ENCODE results near the gene SPATS2L.

SPATS2L gene

GRCh38 chr2:200382874-200383273 is 76.4 kb downstream of the SPATS2L start:
- no peak for TF ChIP-seq TAF1 (IDR thresholded peaks at IDR 0.05; ENCODE audit: low read depth)
- no peak for TF ChIP-seq CEBPB (IDR thresholded peaks at IDR 0.05)
- no peak for TF ChIP-seq YY1 (IDR thresholded peaks at IDR 0.05; ENCODE audit: low read depth)
- no peak for TF ChIP-seq MAX (IDR thresholded peaks at IDR 0.05)
- no peak for TF ChIP-seq RAD21 (IDR thresholded peaks at IDR 0.05; ENCODE audit: low read depth)
- no peak for TF ChIP-seq FOXM1 (IDR thresholded peaks at IDR 0.05; ENCODE audit: borderline replicate concordance, low read depth)
- no peak for TF ChIP-seq EP300 (IDR thresholded peaks at IDR 0.05; ENCODE audit: borderline replicate concordance)

DNA sequence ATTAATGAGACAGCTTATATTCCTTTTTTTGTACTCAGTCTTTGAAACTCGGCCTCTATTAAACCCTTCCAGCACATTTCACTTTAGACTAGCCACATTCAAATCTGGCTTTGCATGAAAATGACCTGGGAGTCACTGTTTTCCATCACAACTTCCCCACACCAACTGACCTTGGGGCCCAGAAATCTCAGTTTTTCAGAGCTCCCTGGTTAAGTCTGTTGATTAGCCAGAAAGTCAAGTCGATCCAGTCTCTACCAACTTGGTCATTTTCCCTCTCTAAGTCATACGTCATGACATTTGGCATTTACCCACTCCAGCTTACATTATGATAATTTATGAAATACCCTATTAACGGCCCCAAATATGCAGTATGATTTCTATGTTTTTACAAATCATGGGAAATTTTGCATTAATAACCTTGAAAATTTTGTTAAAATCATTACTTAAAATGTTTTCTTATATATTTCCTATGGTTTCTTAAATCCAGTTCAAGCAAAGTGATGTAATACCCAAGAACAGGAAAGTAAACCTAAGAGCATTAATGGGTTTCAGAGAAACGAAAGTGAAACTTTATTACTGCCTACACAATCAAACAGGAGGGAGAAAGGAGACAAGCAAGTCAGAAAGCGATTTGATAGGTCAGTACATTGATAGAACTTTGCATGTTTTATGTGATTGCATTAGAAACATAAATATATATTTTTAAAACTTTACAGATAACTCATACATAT is 77.1 kb downstream of the SPATS2L start:
- TF ChIP-seq FOXM1 (IDR thresholded peaks at IDR 0.05; ENCODE audit: borderline replicate concordance, low read depth) (no peak), EP300 (IDR thresholded peaks at IDR 0.05; ENCODE audit: borderline replicate concordance) (no peak), ZBTB7A (IDR thresholded peaks at IDR 0.05; ENCODE audit: low read depth) (no peak)

DNA sequence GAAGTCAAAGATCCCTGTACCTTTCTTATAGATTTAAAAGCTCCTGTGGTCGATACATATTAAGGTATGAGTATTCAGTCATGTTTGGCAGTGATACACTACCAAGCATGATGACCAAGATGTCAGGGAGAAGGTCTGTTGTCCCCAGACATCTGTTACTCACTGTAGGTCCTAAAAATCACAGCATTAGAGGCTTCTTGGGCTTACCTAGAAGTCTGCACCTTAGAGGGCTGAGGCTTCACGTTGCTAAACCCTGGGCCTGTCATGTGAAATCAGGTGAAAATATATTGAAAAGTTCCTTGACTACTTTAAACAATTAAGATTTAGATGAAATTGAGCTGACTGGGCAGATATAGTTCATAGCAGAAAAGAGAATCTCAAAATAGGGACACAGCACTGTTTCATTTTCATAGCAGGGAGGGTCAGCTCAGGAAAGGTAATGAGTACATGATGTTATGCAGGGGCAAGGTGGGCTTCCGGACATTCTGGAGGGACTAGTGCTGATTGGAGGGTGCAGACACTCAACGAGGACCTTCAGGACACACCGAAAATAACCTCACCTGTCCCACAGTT is 78.7 kb downstream of the SPATS2L start:
- TF ChIP-seq ZBTB7A (IDR thresholded peaks at IDR 0.05; ENCODE audit: low read depth) (no peak), CEBPB (IDR thresholded peaks at IDR 0.05) (no peak), REST (IDR thresholded peaks at IDR 0.05; ENCODE audit: low read depth) (no peak), TAF1 (IDR thresholded peaks at IDR 0.05; ENCODE audit: low read depth) (no peak)

DNA sequence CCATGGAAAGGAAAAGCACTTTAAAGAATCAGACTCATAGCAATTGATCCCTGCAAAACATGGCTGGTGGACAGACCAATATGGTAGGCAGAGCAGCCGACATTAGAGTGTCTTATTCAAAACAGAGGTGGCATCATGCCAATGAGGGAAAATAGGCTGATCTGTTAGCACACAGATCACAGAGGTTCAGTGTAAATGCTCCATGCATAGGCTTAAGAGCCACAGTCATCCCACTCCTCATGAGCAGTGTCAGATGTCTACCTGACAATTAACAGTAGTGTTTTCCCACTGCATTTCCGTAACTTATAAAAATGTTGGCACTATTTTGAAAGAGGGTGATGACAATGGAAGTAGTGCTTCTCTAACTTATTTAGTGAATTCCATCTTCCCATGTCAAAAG is 86.7 kb downstream of the SPATS2L start:
- TF ChIP-seq RAD21 (IDR thresholded peaks at IDR 0.05; ENCODE audit: low read depth) = no peak
- TF ChIP-seq TCF12 (IDR thresholded peaks at IDR 0.05; ENCODE audit: low read depth) = no peak
- TF ChIP-seq EGR1 (IDR thresholded peaks at IDR 0.05) = no peak
- TF ChIP-seq TEAD4 (IDR thresholded peaks at IDR 0.05) = no peak
- no peak for TF ChIP-seq NFIC (IDR thresholded peaks at IDR 0.05)
- TF ChIP-seq CEBPB (IDR thresholded peaks at IDR 0.05) = no peak
- no peak for TF ChIP-seq ZBTB7A (IDR thresholded peaks at IDR 0.05; ENCODE audit: low read depth)
- TF ChIP-seq, protein P1, sequence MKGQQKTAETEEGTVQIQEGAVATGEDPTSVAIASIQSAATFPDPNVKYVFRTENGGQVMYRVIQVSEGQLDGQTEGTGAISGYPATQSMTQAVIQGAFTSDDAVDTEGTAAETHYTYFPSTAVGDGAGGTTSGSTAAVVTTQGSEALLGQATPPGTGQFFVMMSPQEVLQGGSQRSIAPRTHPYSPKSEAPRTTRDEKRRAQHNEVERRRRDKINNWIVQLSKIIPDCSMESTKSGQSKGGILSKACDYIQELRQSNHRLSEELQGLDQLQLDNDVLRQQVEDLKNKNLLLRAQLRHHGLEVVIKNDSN (IDR thresholded peaks at IDR 0.05) = no peak
- no peak for TF ChIP-seq FOXM1 (IDR thresholded peaks at IDR 0.05; ENCODE audit: borderline replicate concordance, low read depth)
- no peak for TF ChIP-seq EP300 (IDR thresholded peaks at IDR 0.05; ENCODE audit: borderline replicate concordance)
- TF ChIP-seq REST (IDR thresholded peaks at IDR 0.05; ENCODE audit: low read depth) = no peak
- TF ChIP-seq CREB1 (IDR thresholded peaks at IDR 0.05; ENCODE audit: low read depth) = no peak
- TF ChIP-seq MAX (IDR thresholded peaks at IDR 0.05) = no peak
- TF ChIP-seq TAF1 (IDR thresholded peaks at IDR 0.05; ENCODE audit: low read depth) = no peak
- no peak for TF ChIP-seq YY1 (IDR thresholded peaks at IDR 0.05; ENCODE audit: low read depth)

DNA sequence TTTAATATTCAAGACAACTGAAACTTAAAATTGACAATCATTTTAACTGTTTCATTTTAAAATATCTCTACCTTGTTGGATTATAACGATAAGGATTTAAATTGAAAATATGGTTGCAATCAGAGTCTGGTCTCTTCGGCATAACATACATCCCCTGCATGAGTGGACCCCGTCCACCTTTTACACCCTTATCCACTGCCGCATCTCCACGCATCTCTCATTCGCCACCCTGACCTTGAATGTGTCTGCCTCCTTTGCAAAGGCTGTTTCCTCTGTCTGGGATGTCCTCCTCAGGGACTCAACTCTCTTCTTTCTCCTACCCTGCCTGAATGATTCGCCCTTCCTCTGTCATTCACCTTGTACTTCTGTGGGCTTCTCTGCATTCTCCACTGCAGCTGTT is 87.6 kb downstream of the SPATS2L start:
- TF ChIP-seq REST (IDR thresholded peaks at IDR 0.05; ENCODE audit: low read depth) (no peak), RAD21 (IDR thresholded peaks at IDR 0.05; ENCODE audit: low read depth) (no peak), EGR1 (IDR thresholded peaks at IDR 0.05) (no peak), CREB1 (IDR thresholded peaks at IDR 0.05; ENCODE audit: low read depth) (no peak), FOXM1 (IDR thresholded peaks at IDR 0.05; ENCODE audit: borderline replicate concordance, low read depth) (no peak), YY1 (IDR thresholded peaks at IDR 0.05; ENCODE audit: low read depth) (no peak), EP300 (IDR thresholded peaks at IDR 0.05; ENCODE audit: borderline replicate concordance) (no peak), ZBTB7A (IDR thresholded peaks at IDR 0.05; ENCODE audit: low read depth) (no peak), TEAD4 (IDR thresholded peaks at IDR 0.05) (no peak), NFIC (IDR thresholded peaks at IDR 0.05) (no peak), MAX (IDR thresholded peaks at IDR 0.05) (no peak), TCF12 (IDR thresholded peaks at IDR 0.05; ENCODE audit: low read depth) (no peak), CEBPB (IDR thresholded peaks at IDR 0.05) (no peak), TAF1 (IDR thresholded peaks at IDR 0.05; ENCODE audit: low read depth) (no peak)
- TF ChIP-seq, protein P1 (IDR thresholded peaks at IDR 0.05) = no peak

Data from Ishikawa (cell line).